ENCODE results near the gene NDUFA5.

- no peak for TF ChIP-seq CTCF (IDR thresholded peaks at IDR 0.05 in 8 of 11, conservative IDR thresholded peaks at IDR 0.05 in 3 of 11)
- TF ChIP-seq POLR2AphosphoS5 (IDR thresholded peaks at IDR 0.05), result no peak
Observed at GRCh38 chr7:123522066-123522465, 35.6 kb downstream of the NDUFA5 start.
